AG20443 (cell line): Measurements from ENCODE around the gene GRHL1.
A peak's percentile ranks its signal among the peaks of the same experiment; 100 is the strongest.
"Not testable (repeated sequence)": the region's sequence is repeated elsewhere in the genome, so short reads cannot be mapped to it uniquely, and the experiment has no call there.

Experiments
- DNase-seq: peaks from one replicate; pipeline ENCODE4 v3.0.0; 2012; ENCODE audit warnings: low spot score, mixed read lengths

The GRHL1 gene

DNA sequence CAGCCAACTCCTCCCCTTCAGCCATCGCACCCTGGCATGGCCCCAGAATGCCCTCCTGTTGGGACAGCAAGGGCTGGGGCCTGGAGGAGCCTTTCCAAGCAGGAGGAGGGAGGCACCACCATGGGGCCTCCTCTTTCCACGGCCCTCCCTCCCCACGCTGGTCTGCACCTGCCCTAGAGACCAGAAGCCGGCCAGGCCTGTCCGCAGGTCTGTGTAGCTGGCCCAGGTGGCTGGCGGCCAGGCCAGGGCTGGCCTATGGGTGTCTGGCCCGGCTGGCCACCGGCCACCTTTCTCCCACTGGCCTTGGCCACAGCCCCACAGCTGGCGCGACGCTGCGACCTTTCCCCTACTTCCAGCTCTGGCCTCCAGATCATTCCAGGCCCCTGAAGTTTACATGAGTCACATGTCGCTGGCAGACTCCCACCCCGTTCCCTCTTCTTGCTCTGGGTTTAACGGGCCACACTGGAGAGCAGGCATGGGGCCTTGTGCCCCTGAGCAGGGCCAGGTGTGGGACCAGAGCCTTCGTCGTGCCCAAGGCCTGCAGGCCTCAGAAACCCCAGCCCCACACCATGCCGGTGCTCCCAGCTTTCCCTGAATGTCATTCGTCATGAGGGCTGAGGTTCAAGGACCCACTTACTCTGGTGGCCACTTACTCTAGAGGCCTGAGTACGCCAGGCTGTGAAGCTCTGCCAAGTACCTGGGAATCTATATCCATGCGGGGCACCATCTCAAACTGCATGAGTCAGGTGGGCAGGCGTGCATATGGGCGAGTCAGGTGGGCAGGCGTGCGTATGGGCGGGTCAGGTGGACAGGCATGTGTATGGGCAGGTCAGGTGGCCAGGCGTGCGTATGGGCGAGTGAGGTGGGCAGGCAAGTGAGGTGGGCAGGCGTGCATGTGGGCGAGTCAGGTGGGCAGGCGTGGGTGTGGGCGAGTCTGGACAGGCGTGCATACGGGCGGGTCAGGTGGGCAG lies 58.6 kb downstream of the GRHL1 start:
- peak; percentile 76 for DNase-seq

DNA sequence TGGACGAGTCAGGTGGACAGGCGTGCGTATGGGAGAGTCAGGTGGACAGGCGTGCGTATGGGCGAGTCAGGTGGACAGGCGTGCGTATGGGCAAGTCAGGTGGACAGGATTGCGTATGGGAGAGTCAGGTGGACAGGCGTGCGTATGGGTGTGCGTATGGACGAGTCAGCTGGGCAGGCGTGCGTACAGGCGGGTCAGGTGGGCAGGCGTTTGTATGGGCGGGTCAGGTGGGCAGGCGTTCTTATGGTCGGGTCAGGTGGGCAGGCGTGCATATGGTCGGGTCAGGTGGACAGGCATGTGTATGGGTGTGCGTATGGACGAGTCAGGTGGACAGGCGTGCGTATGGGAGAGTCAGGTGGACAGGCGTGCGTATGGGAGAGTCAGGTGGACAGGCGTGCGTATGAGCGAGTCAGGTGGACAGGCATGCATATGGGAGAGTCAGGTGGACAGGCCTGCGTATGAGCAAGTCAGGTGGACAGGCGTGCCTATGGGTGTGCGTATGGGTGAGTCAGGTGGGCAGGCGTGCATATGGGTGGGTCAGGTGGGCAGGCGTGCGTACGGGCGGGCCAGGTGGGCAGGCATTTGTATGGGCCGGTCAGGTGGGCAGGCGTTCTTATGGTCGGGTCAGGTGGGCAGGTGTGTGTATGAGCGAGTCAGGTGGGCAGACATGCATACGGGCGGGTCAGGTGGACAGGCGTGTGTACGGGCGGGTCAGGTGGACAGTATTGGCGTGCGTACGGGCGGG lies 59.5 kb downstream of the GRHL1 start:
- DNase-seq = not testable (repeated sequence)

DNA sequence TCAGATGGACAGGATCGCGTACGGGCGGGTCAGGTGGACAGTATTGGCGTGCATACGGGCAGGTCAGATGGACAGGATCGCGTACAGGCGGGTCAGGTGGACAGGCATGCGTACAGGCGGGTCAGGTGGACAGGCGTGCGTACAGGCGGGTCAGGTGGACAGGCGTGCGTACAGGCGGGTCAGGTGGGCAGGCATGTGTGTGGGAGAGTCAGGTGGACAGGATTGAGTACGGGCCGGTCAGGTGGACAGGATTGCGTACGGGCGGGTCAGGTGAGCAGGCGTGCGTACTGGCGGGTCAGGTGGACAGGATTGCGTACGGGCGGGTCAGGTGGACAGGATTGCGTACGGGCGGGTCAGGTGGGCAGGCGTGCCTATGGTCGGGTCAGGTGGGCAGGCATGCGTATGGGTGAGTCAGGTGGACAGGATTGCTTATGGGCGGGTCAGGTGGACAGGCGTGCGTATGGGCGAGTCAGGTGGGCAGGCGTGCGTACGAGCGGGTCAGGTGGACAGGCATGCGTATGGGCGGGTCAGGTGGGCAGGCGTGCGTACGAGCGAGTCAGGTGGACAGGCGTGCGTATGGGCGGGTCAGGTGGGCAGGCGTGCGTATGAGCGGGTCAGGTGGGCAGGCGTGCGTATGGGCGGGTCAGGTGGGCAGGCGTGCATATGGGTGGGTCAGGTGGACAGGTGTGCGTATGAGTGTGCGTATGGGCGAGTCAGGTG lies 60.3 kb downstream of the GRHL1 start:
- not testable (repeated sequence) for DNase-seq

- not testable (repeated sequence) for DNase-seq
Measured at GRCh38 chr2:10012366-10012962, 61.0 kb downstream of the GRHL1 start.

- DNase-seq = no peak
Measured at GRCh38 chr2:10012963-10013461, 61.5 kb downstream of the GRHL1 start.

- DNase-seq = not testable (repeated sequence)
Measured at GRCh38 chr2:10013651-10014417, 62.3 kb downstream of the GRHL1 start.

GRCh38 chr2:10014418-10015190 lies 63.1 kb downstream of the GRHL1 start:
- no peak for DNase-seq

DNA sequence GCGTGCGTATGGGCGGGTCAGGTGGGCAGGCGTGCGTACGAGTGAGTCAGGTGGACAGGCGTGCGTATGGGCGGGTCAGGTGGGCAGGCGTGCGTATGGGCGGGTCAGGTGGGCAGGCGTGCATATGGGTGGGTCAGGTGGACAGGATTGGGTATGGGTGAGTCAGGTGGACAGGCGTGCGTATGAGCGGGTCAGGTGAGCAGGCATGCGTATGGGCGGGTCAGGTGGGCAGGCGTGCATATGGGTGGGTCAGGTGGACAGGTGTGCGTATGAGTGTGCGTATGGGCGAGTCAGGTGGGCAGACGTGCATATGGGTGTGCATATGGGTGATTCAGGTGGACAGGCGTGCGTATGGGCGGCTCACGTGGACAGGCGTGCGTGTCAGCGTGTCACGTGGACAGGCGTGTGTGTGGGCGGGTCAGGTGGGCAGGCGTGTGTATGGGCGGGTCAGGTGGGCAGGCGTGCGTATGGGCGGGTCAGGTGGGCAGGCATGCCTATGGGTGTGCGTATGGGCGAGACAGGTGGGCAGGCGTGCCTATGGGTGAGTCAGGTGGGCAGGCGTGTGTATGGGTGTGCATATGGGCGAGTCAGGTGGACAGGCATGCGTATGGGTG lies 64.0 kb downstream of the GRHL1 start:
- DNase-seq = not testable (repeated sequence)

DNA sequence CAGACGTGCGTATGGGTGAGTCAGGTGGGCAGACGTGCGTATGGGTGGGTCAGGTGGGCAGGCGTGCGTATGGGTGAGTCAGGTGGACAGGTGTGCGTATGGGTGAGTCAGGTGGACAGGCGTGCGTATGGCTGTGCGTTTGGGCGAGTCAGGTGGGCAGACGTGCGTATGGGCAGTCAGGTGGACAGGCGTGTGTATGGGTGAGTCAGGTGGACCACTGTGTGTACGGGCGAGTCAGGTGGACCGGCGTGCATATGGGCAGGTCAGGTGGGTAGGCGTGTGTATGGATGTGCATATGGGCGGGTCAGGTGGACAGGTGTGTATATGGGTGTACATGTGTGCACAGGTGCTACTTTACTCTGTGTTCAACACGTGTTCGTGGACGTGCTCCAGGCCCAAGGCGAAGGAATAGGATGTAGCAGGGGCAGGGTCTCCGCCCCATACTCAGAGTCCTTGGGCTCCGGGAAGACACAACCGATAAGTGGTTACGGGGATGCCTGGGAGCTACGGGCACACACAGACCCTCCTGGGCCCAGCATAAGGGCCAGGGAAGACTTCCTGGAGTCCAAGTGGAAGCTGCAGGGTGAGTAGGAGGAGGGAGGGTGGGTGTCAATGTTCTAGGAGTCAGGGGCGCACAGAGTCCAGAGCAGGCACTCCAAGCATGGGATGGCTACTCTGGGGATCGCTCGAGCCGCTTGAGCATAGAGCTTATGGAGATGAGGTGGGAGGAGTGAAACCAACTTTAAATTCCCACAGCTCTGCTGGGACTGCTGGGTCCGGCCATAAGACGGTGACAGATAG lies 64.7 kb downstream of the GRHL1 start:
- no peak for DNase-seq

- no peak for DNase-seq
Measured at GRCh38 chr2:10016802-10017258, 65.3 kb downstream of the GRHL1 start.

- no peak for DNase-seq
Measured at GRCh38 chr2:10017313-10017941, 65.9 kb downstream of the GRHL1 start.

- DNase-seq = peak; percentile 30
Measured at GRCh38 chr2:10019174-10019573, 67.7 kb downstream of the GRHL1 start.

GRCh38 chr2:10019602-10020400 lies 68.3 kb downstream of the GRHL1 start:
- DNase-seq = no peak

- no peak for DNase-seq
Measured at GRCh38 chr2:10022041-10022421, 70.5 kb downstream of the GRHL1 start.

- DNase-seq = no peak
Measured at GRCh38 chr2:10022445-10022844, 71.0 kb downstream of the GRHL1 start.

DNA sequence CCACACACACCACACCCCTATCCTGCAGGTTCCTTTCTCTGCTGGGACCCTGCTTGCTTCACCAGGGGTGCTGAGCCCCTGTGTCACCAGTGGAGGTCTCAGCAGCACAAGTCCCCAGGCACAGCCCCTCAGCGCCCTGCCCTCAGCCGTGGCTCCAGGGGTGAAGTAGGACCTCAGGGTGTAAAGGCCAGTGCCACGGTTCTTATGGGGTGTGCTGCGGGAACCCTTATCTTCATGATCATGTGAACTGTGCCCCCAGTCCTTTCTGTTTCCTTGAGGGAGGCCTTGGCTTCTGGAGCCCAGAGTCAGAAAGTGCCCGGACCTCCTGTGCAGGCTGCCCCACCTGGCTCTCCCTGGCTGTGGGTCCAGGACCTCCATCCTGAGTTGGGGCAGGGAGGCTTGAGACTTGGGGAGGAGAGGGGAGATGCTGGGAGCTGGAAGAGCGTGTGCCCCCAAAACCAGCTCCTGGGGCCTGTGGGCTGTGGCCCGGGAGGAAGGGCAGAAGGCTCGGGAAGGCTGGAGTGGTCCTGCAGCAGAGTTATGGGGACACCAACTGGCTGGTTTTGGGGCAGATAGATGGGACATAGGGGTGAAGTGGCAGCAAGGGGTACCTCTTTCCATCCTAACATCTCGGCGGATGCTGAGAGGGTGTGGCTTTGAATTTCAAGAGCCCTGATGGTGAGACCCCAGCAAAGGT lies 71.6 kb downstream of the GRHL1 start:
- DNase-seq = no peak
